HCEC 1CT (cell line): ENCODE data around the gene PLS3.
A peak's percentile ranks its signal among the peaks of the same experiment; 100 is the strongest.
"Not testable (repeated sequence)": the region's sequence is repeated elsewhere in the genome, so short reads cannot be mapped to it uniquely, and the experiment has no call there.

ENCODE experiments used
- DNase-seq: peaks from one replicate; pipeline ENCODE4 v3.0.0-alpha.2; 2017

The PLS3 gene

GRCh38 chrX:115560978-115561604 is at the start of gene PLS3:
TSS of gene PLS3 (plus strand) at chrX:115561174. CDS start at chrX:115610251, 49,077 bp downstream.
- peak; percentile 77 for DNase-seq

GRCh38 chrX:115518113-115518512 is 42.9 kb upstream of the PLS3 start:
- no peak for DNase-seq

- no peak for DNase-seq
Observed at GRCh38 chrX:115521741-115522140, 39.2 kb upstream of the PLS3 start.

GRCh38 chrX:115522952-115523351 is 38.0 kb upstream of the PLS3 start:
- DNase-seq: no peak

GRCh38 chrX:115525486-115525885 is 35.5 kb upstream of the PLS3 start:
- DNase-seq: no peak

GRCh38 chrX:115531818-115532403 is 29.1 kb upstream of the PLS3 start:
- peak; percentile 52 for DNase-seq

GRCh38 chrX:115533485-115533884 is 27.5 kb upstream of the PLS3 start:
- peak; percentile 51 for DNase-seq

- no peak for DNase-seq
Observed at GRCh38 chrX:115534383-115534782, 26.6 kb upstream of the PLS3 start.

- no peak for DNase-seq
Observed at GRCh38 chrX:115535421-115535820, 25.6 kb upstream of the PLS3 start.

- peak; percentile 18 for DNase-seq
Observed at GRCh38 chrX:115535844-115536243, 25.1 kb upstream of the PLS3 start.

- DNase-seq: peak; percentile 30
Observed at GRCh38 chrX:115539841-115540240, 21.1 kb upstream of the PLS3 start.

GRCh38 chrX:115541045-115541444 is 19.9 kb upstream of the PLS3 start:
- not testable (repeated sequence) for DNase-seq

- no peak for DNase-seq
Observed at GRCh38 chrX:115547448-115547847, 13.5 kb upstream of the PLS3 start.

GRCh38 chrX:115549008-115549407 is 12.0 kb upstream of the PLS3 start:
- DNase-seq: no peak

- no peak for DNase-seq
Observed at GRCh38 chrX:115553171-115553570, 7.8 kb upstream of the PLS3 start.

GRCh38 chrX:115559672-115560071 is 1.3 kb upstream of the PLS3 start:
- DNase-seq: no peak

GRCh38 chrX:115560211-115560977 is 580 bp upstream of the PLS3 start:
- DNase-seq: peak; percentile 30

- DNase-seq: peak; percentile 49
Observed at GRCh38 chrX:115561605-115562479, 868 bp downstream of the PLS3 start.

GRCh38 chrX:115562480-115562847 is 1.5 kb downstream of the PLS3 start:
- DNase-seq: peak; percentile 47

GRCh38 chrX:115563633-115564162 is 2.7 kb downstream of the PLS3 start:
- no peak for DNase-seq

- no peak for DNase-seq
Observed at GRCh38 chrX:115564243-115564642, 3.3 kb downstream of the PLS3 start.

GRCh38 chrX:115565888-115566287 is 4.9 kb downstream of the PLS3 start:
- DNase-seq: no peak

- peak; percentile 44 for DNase-seq
Observed at GRCh38 chrX:115571712-115572111, 10.7 kb downstream of the PLS3 start.
